GM19468 (cell line): ENCODE measurements around the gene GMPS.
"Not testable (repeated sequence)": the region's sequence is repeated elsewhere in the genome, so short reads cannot be mapped to it uniquely, and the experiment has no call there.

Experiments used
- ATAC-seq: cut with Tn5 transposase; IDR thresholded peaks from one replicate; pipeline ENCODE4 v1.9.1; 2021; ENCODE audit warnings: mild to moderate bottlenecking, moderate library complexity, moderate number of reproducible peaks; ENCODE audit not compliant: unreplicated experiment; ENCODE audit errors: extremely low read depth

The GMPS gene

DNA sequence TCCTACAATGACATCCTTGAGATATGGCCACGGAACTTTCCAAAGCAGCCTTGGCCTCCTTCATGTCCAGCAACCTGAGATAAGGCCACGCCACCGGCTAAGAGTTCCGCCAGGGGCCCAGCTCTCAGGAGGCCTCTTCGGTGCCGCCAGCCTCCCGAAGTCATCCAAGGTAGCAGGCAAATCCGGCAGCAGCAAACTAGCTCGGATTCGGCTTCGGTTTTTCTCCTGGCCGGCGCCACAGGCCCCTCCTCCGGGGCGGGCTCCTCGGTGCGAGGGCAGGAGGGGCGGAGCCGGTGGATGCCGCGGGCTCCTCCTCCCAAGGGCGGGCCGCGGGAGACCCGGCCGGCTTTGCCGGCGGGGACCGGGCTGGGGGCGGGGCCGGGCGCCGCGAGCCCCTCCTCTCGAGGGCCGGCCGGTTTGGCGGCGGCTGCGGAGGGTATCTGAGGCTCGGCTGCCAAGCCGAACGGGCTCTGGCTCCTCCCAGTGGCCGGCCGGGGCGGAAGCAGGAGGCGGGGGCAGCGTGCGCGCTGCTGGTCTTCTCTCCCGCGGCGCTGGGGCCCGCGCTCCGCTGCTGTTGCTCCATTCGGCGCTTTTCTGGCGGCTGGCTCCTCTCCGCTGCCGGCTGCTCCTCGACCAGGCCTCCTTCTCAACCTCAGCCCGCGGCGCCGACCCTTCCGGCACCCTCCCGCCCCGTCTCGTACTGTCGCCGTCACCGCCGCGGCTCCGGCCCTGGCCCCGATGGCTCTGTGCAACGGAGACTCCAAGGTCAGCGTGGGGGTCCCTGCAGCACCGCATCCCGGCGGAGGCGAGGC is at the start of gene GMPS:
Gene GMPS, plus strand, starts transcription at position 518 of the 812 bp plus-strand sequence. Its CDS starts 221 bp downstream, at position 739.
- peak; percentile 96 for ATAC-seq

DNA sequence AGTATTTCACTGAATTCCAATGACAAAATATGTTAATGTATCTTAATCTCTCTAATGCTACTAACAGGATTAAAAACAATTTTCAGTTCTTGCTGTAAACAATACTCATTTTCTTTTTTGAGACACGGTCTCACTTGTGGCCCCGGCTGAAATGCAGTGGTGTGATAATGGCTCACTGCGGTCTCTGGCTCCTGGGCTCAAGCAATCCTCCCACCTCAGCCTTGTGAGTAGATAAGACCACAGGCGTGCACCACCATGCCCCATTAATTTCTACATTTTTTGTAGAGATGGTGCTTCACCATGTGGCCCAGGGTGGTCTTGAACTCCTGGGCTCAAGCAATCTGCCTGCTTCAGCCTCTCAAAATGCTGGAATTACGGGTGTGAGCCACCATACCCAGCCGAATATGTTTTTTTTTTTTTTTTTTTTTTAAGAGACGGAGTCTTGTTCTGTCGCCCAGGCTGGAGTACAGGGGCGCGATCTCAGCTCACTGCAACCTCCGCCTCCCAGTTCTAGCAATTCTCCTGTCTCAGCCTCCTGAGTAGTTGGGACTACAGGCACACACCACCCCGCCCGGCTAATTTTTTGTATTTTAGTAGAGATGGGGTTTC is 41.9 kb upstream of the GMPS start:
- ATAC-seq, result not testable (repeated sequence)

DNA sequence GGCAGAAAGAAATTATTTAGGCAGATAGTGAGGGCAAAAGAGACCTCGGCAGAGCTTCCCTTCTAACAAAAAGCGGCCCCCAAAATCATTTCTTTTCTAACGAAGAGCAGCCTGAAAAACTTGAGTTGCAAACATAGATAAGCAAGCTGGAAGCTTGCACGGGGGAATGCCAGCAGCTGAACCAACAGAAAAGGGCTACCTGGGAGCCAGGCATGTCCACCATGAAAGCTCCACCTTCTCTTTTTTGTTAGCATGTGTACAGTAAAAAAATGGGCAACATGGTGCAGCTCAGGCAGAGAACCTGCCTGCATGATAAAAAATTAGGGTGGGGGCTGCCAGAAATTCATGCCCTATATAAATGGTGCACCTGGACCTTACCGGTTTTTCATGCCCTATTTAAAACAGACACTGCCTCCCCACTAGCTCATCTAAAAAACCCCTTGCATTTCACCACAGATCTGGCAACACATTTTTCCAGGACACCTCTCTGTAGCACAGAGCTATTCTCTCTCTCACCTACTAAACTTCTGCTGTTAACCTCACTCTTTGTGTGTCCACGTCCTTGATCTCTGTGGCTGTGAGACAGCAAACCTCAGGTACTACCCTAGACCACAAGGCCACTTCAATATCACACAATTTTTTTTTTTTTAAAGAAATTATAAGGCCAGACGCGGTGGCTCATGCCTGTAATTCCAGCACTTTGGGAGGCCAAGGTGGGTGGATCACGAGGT is 34.9 kb upstream of the GMPS start:
- ATAC-seq, result no peak

DNA sequence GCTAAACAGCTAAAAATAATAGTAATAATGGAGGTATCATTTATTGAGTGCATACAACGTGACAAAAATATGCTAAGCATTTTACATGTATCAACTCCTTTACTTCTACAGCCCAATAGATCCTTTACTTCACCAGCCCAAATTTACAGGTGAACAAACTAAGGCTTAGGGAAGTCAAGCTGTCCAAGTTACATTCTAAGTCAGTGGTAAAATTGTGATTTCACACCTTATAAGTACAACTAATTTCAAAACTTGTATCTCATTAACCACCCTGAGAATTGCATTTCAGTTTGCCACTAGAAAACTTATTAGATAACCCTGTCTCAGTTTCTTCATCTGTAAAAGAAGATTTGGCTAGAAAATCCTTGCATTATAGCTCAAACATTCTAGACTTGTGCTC is 26.9 kb upstream of the GMPS start:
- ATAC-seq, result no peak

DNA sequence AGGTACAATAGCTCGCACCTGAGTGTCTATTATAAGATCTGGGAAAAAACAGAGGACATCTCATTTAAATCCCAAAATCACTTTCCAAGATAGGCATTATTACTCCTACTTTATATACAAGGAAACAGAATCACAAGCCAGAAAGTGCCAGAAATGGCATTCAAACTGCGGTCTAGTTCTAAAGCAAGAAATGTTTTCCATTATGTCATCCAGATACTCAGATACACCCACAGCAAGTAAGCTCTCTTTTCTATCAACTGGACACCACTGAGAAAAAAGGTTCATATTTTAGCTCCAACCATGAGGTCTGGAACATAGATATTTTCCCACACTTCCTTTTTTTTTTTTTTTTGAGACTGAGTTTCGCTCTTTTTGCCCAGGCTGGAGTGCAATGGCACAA is 24.3 kb upstream of the GMPS start:
- no peak for ATAC-seq

DNA sequence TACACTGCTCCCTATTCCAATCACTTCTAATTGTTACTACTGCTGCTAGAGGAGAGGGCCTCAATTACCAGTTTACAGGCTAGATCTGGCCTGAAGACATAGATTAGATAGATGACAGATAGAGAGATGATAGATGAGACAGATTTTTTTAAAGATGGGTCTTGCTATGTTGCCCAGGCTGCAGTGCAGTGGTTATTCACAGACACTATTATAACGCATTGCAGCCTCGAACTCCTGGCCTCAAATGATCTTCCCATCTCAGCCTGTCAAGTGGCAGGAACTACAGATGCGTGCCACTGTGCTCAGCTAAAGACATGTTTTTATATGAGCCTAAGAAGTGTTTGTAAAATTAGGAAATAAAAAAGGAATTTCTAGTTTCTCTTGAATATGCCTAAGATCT is 22.5 kb upstream of the GMPS start:
- no peak for ATAC-seq

DNA sequence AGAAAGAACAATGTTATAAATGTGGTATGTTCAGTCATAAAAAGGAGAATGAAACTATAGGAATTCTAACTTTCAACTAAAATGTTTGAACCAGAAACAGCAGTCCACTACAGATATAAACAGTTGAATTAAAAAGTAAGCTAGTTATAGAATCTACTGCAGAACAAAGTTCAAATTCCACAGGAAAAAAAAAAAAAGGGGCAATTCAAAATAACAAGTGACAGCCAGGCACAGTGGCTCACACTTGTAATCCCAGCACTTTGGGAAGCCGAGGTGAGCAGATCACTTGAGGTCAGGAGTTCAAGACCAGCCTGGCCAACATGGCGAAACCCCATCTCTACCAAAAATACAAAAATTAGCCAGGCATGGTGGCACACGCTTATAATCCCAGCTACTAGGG is 21.0 kb upstream of the GMPS start:
- not testable (repeated sequence) for ATAC-seq

DNA sequence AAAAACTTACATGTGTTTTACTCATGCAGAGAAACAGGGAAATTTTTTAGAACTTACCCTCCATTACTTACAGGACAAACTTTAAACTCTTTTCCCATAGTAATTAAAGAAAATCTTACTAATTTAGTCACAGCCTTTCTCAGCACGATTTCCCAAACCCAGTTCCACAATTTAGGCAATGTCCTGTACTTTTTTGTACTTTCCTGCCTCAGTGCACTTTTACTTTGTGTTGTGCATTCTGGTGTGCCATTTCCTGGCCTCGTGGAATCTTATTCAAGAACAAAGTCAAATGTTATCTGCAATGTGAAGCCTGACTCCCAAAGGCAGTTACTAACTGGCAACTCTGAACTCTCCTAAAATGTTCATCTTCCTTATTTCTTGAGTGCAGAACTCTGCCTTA is 18.1 kb upstream of the GMPS start:
- no peak for ATAC-seq

DNA sequence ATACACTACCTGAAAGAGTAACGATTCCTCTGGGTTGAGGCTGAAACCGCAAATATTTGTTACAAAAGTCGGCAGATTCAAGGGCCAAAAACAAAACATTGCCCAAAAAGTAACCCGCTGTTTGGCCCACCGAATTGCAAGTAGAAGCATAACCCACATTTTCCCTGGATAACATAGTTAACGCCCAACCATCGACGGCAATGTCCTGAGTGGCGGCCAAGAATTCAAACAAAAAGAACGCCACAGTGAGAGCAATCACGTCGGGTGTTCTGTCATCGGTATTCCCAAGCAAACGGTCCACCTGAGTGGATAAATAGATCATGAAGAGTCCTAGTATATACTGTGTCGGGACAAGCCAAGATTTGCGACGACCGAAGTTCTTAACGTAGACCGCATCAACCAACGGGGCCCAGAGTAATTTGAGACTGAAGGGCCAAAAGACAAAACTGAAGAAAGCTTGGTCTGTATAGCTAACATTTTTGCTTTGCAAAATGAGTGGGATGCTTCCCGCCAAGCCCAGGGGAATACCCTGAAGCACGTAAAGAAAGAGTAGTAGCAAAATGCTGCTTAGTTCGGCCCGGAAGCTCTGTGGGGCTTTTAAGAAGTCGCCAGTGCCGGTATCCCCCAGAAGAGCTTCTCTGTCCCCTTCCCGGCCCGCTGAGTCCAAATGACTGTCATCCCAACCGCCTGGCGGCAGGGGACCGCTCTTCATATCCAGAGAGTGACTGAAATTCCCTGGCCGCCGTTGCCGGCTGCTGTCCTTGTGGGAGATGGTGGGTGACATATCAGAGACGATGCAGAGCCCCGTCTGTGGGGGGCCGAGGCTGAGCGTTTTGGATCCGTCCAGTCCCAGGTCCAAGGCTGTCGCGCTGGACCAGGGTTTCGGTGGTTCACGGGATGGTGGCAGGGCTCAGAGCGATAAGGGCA is 17.0 kb upstream of the GMPS start:
- ATAC-seq, result no peak

DNA sequence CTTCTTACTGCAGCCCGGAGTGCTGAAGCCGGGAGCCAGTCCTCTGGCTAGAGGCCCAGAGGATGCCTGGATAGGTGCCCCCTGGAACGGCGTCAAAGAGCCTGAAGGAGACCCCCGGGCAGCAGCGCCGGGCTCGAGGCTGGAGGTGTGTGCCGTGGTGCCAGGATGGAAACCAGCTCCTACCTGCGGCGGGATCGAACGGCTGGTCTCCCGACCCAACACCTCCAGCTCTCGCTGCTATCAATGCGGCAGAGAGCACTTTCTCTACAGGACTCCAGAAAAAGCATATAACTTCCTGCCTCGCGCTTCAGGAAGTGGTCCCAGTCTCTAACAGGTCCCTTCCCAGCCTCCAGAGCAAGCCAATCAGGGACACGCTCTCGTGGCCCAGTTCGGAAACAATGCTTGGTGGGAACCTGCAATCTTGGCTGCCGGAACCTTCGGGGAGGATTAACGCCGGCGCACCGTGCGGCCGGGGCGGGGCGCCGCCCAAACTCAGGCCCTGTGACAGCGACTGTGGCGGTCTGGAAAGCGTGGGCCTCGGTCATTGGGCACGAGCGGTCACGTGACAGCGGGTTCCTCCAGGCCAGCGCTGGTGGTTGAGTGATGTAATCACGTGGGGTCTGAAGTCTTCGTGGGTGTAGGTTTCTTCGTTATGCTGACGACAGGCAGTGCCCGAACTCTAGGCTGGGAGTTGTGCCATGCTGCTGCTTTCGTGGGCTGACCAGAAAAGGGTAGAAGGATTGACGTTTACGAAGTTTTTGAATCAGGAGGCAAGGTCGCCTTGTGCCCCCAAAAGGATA is 16.1 kb upstream of the GMPS start, which contains the start of gene SLC33A1:
Gene SLC33A1, minus strand, starts transcription at position 287 of the 800 bp plus-strand sequence. CDS start 430 bp downstream, outside the sequence.
- peak; percentile 97 for ATAC-seq

DNA sequence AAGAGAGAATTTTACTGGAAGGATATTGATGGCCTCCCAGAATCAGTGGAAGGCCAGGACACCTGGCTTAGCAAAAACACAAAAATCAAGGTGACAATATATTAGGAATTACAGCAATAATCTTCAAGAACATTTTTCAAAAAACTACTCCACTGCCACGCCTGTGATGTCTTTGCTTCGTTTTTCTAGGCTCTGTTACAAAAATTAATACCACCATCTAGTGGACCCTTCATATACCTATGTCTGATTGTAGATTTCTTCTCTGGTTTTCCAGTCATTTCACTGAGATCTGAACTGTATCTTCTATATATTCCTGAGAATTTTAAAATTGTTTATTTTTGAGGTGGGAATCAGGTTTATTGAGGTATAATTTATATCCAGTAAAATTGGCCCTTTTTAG is 10.6 kb upstream of the GMPS start:
- peak; percentile 33 for ATAC-seq

DNA sequence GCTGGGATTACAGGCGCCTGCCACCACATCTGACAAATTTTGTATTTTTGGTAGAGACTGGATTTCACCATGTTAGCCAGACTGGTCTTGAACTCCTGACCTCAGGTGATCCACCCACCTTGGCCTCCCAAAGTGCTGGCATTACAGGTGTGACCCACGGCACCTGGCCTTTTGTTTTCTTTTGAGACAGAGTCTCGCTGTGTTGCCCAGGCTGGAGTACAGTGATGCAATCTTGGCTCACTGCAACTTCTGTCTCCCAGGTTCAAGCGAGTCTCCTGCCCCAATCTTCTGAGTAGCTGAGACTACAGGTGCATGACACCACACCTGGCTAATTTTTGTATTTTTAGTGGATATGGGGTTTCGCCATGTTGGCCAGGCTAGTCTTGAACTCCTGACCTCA is 10.0 kb upstream of the GMPS start:
- ATAC-seq, result not testable (repeated sequence)

DNA sequence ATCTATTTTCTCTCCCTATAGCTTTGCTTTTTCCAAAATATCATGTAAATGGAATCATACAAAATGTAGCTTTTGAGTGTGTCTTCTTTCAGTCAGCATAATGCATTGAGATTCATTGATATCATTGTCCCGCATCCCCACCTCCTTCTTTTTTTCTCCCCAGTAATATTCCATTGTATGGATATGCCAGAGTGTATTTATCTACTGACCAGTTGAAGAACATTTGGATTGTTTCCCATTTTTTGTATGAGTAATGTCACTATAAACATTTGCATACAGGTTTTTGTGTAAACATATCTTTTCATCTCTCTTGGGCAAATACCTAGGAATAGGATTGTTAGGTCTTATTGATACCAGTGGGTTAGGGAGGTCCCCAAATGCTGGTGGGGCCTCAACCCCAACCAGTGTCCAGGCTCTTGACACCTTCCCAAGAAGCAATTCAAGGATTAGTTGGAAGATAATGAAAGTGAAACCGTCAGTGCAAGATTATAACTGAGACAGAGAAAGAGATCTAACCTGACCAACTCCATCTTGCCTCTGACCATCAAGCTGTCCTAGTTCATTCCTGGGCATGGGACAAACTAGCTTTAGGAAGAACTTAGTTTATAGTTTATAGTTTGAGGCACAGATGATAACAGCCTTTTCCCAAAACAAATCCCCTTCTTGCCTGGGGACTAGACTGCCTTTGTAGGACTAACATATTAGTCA is 8.8 kb upstream of the GMPS start:
- ATAC-seq, result no peak

DNA sequence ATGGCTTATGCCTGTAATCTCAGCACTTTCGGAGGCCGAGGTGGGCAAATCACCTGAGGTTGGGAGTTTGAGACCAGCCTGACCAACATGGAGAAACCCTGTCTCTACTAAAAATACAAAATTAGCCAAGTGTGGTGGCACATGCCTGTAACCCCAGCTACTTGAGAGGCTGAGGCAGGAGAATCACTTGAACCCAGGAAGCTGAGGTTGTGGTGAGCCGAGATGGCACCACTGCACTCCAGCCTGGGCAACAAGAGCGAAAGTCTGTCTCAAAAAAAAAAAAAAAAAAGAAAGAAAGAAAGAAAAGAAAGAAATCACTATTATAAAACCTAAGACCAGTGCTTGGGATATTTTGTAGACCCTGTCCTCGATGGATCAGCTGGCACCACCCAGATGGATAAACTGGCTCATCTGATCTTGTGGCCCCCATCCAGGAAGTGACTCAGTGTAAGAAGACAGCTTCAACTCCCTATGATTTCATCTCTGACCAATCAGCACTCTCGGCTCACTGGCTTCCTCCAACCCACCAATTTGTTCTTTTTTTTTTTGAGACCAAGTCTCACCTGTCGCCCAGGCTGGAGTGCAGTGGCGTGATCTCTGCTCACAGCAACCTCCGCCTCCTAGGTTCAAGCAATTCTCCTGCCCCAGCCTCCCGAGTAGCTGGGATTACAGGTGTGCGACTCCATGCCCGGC is 8.0 kb upstream of the GMPS start:
- ATAC-seq, result not testable (repeated sequence)

DNA sequence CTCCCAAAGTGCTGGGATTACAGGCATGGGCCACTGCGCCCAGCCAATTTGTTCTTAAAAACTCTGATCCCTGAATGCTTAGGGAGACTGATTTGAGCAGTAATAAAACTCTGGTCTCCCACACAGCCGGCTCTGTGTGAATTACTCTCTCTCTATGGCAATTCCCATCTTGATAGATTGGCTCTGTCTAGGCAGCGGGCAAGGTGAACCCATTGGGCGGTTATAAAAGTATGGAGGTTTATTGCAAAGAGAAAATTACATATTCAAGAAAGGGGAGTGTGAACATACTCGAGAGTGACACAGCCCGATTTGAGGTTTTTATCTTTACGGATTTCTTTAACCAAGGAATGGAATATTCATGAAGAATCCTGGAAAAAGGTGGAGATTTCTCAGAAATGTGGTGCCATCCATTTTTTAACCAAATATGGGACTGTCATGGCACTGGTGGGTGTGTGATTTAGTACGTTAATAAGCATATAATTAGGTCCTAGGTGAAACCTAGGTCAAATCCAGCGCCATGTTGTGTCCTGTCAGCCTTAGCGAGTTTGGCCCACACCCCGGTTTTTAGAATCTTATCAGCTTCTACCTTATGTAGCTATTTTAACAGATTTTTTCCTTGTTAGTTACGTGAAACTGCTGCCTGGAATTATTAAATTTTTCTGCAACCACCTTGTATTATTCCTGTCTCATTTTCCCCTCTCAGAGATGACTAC is 7.2 kb upstream of the GMPS start:
- ATAC-seq, result no peak

DNA sequence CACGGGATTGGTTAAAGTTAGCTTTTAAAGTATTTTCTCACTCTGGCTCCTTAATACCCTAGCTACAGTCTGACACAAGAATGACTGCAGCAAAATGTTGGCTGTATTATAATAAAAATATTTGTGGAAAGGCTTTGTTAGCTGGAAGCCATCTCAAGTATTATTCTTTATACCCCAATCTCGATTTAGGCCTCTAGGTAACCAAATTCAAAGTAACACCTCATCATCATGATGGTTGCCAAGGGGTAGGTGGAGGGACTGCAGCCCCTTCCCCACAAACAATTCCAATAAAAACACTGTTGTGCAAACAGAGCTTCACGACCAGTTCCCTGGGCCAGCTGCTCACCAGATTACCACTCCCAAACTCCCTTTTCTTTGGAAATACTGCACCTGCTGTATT is 759 bp upstream of the GMPS start:
- ATAC-seq, result no peak

DNA sequence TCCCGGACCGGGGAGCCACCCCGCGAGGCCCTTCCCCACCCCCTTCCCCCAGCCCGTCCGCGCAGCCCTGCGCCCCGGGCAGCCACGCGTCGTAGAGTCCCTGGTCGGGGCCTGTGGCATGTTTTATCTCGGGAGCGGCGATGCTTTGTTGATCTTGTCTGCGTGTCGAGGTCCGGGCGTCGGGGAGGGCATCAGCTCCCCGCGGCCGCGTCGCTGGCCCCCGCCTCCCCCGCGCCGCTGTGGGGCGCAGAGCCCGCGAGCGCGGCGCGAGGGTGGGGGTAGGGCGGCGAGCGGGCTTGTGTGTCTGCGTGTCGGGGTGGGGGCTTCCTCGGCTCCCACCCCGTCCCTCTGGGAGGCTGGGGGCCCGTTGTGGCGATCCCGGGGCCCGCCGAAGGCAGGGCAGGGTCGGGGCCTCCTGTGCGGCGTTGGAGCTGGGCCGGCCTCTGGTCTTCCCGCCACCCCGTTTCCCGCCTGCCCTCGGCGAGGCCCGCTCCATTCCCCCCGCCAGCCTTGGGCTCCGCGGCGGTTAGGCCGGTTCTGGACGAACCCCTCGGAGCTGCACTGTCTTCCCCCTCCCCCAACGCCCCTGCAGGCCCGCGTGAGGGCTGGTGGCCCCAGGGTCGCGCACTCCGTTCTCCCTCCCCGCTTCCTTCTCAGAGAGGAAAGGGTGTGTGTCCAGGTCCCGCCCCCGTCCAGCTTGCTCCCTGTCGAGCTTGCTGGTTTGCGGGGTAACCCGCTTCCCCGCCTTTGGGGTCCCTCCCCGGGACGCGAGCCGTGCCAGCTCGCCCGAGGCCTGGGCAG is 695 bp downstream of the GMPS start:
- no peak for ATAC-seq
